ENCODE measurements around the gene BPIFB1. TPM values are rescaled to one million over a fixed set of nuclear protein-coding genes. Genes with fewer than 3 reads are reported as not detected.

BPIFB1 gene
- total RNA-seq, 1 donor from 2014 or later = not detected

GRCh38 chr20:33317424-33318095, 34.5 kb downstream of the BPIFB1 start:
- H3K9me3 ChIP-seq (ENCODE audit: control insufficient read depth in 3 of 3, low read length in 3 of 3) = peaks cover 0 to 2% (median 0%) of the 10 kb centered on the region in 3 donors
- H3K4me3 ChIP-seq (ENCODE audit: low read length in 3 of 3) = no peak overlapping the region
- no peak overlapping the region for H3K9ac ChIP-seq (ENCODE audit: low read depth in 1 of 3, low read length in 3 of 3)
- H3K4me1 ChIP-seq (ENCODE audit: control insufficient read depth in 3 of 3, insufficient read depth in 3 of 3, low read length in 3 of 3) = no peaks in the 10 kb centered on the region
- peaks cover 4 to 22% (median 13%) of the 10 kb centered on the region in 3 donors for H3K27me3 ChIP-seq (ENCODE audit: control insufficient read depth in 3 of 3, insufficient read depth in 3 of 3, low read length in 3 of 3)
- no peaks in the 10 kb centered on the region for H3K36me3 ChIP-seq (ENCODE audit: control insufficient read depth in 3 of 3, insufficient read depth in 3 of 3, low read length in 3 of 3)
- H3K27ac ChIP-seq (ENCODE audit: low read depth, low read length) = no peak overlapping the region

- Histone ChIP-seq H3K27me3 (ENCODE audit: control insufficient read depth in 3 of 3, insufficient read depth in 3 of 3, low read length in 3 of 3) (peaks cover 4 to 22% (median 14%) of the 10 kb centered on the region in 3 donors), H3K36me3 (ENCODE audit: control insufficient read depth in 3 of 3, insufficient read depth in 3 of 3, low read length in 3 of 3) (no peaks in the 10 kb centered on the region), H3K9ac (ENCODE audit: low read depth in 1 of 3, low read length in 3 of 3) (no peak overlapping the region), H3K27ac (ENCODE audit: low read depth, low read length) (no peak overlapping the region), H3K4me1 (ENCODE audit: control insufficient read depth in 3 of 3, insufficient read depth in 3 of 3, low read length in 3 of 3) (no peaks in the 10 kb centered on the region), H3K4me3 (ENCODE audit: low read length in 3 of 3) (no peak overlapping the region), H3K9me3 (ENCODE audit: control insufficient read depth in 3 of 3, low read length in 3 of 3) (peaks cover 0 to 2% (median 0%) of the 10 kb centered on the region in 3 donors)
Observed at GRCh38 chr20:33318096-33318429, 35.0 kb downstream of the BPIFB1 start.

GRCh38 chr20:33320006-33320405, 37.0 kb downstream of the BPIFB1 start:
- Histone ChIP-seq H3K9ac (ENCODE audit: low read depth in 1 of 3, low read length in 3 of 3) (no peak overlapping the region), H3K27ac (ENCODE audit: low read depth, low read length) (no peak overlapping the region), H3K9me3 (ENCODE audit: control insufficient read depth in 3 of 3, low read length in 3 of 3) (peaks cover 0 to 2% (median 0%) of the 10 kb centered on the region in 3 donors), H3K36me3 (ENCODE audit: control insufficient read depth in 3 of 3, insufficient read depth in 3 of 3, low read length in 3 of 3) (no peaks in the 10 kb centered on the region), H3K4me1 (ENCODE audit: control insufficient read depth in 3 of 3, insufficient read depth in 3 of 3, low read length in 3 of 3) (no peaks in the 10 kb centered on the region), H3K4me3 (ENCODE audit: low read length in 3 of 3) (no peak overlapping the region), H3K27me3 (ENCODE audit: control insufficient read depth in 3 of 3, insufficient read depth in 3 of 3, low read length in 3 of 3) (peaks cover 4 to 25% (median 17%) of the 10 kb centered on the region in 3 donors)

GRCh38 chr20:33322456-33322855, 39.4 kb downstream of the BPIFB1 start:
- Histone ChIP-seq H3K27me3 (ENCODE audit: control insufficient read depth in 3 of 3, insufficient read depth in 3 of 3, low read length in 3 of 3) (peaks cover 4 to 23% (median 10%) of the 10 kb centered on the region in 3 donors), H3K36me3 (ENCODE audit: control insufficient read depth in 3 of 3, insufficient read depth in 3 of 3, low read length in 3 of 3) (no peaks in the 10 kb centered on the region), H3K9me3 (ENCODE audit: control insufficient read depth in 3 of 3, low read length in 3 of 3) (no peaks in the 10 kb centered on the region), H3K4me3 (ENCODE audit: low read length in 3 of 3) (no peak overlapping the region), H3K27ac (ENCODE audit: low read depth, low read length) (no peak overlapping the region), H3K4me1 (ENCODE audit: control insufficient read depth in 3 of 3, insufficient read depth in 3 of 3, low read length in 3 of 3) (no peaks in the 10 kb centered on the region), H3K9ac (ENCODE audit: low read depth in 1 of 3, low read length in 3 of 3) (no peak overlapping the region)

GRCh38 chr20:33323236-33323635, 40.2 kb downstream of the BPIFB1 start:
- H3K9ac ChIP-seq (ENCODE audit: low read depth in 1 of 3, low read length in 3 of 3) = no peak overlapping the region
- no peaks in the 10 kb centered on the region for H3K9me3 ChIP-seq (ENCODE audit: control insufficient read depth in 3 of 3, low read length in 3 of 3)
- H3K27me3 ChIP-seq (ENCODE audit: control insufficient read depth in 3 of 3, insufficient read depth in 3 of 3, low read length in 3 of 3) = peaks cover 3 to 20% (median 4%) of the 10 kb centered on the region in 3 donors
- no peaks in the 10 kb centered on the region for H3K36me3 ChIP-seq (ENCODE audit: control insufficient read depth in 3 of 3, insufficient read depth in 3 of 3, low read length in 3 of 3)
- H3K4me3 ChIP-seq (ENCODE audit: low read length in 3 of 3) = no peak overlapping the region
- H3K4me1 ChIP-seq (ENCODE audit: control insufficient read depth in 3 of 3, insufficient read depth in 3 of 3, low read length in 3 of 3) = no peaks in the 10 kb centered on the region
- no peak overlapping the region for H3K27ac ChIP-seq (ENCODE audit: low read depth, low read length)

- no peaks in the 10 kb centered on the region for H3K9me3 ChIP-seq (ENCODE audit: control insufficient read depth in 3 of 3, low read length in 3 of 3)
- peaks cover 8 to 20% (median 15%) of the 10 kb centered on the region in 3 donors for H3K27me3 ChIP-seq (ENCODE audit: control insufficient read depth in 3 of 3, insufficient read depth in 3 of 3, low read length in 3 of 3)
- H3K9ac ChIP-seq (ENCODE audit: low read depth in 1 of 3, low read length in 3 of 3) = no peak overlapping the region
Observed at GRCh38 chr20:33325350-33325749, 42.3 kb downstream of the BPIFB1 start.

GRCh38 chr20:33328157-33329137, 45.4 kb downstream of the BPIFB1 start:
- H3K36me3 ChIP-seq (ENCODE audit: control insufficient read depth in 3 of 3, insufficient read depth in 3 of 3, low read length in 3 of 3) = no peaks in the 10 kb centered on the region
- no peak overlapping the region for H3K4me3 ChIP-seq (ENCODE audit: low read length in 3 of 3)
- no peaks in the 10 kb centered on the region for H3K4me1 ChIP-seq (ENCODE audit: control insufficient read depth in 3 of 3, insufficient read depth in 3 of 3, low read length in 3 of 3)
- no peaks in the 10 kb centered on the region for H3K9me3 ChIP-seq (ENCODE audit: control insufficient read depth in 3 of 3, low read length in 3 of 3)
- peaks cover 14 to 38% (median 27%) of the 10 kb centered on the region in 3 donors for H3K27me3 ChIP-seq (ENCODE audit: control insufficient read depth in 3 of 3, insufficient read depth in 3 of 3, low read length in 3 of 3)
- no peak overlapping the region for H3K9ac ChIP-seq (ENCODE audit: low read depth in 1 of 3, low read length in 3 of 3)
- no peak overlapping the region for H3K27ac ChIP-seq (ENCODE audit: low read depth, low read length)

More at GRCh38 chr20:33325350-33325749, 42.3 kb downstream of the BPIFB1 start:
- no peak overlapping the region for H3K27ac ChIP-seq (ENCODE audit: low read depth, low read length)
- H3K4me1 ChIP-seq (ENCODE audit: control insufficient read depth in 3 of 3, insufficient read depth in 3 of 3, low read length in 3 of 3) = no peaks in the 10 kb centered on the region
- H3K4me3 ChIP-seq (ENCODE audit: low read length in 3 of 3) = no peak overlapping the region
- H3K36me3 ChIP-seq (ENCODE audit: control insufficient read depth in 3 of 3, insufficient read depth in 3 of 3, low read length in 3 of 3) = no peaks in the 10 kb centered on the region

- H3K27me3 ChIP-seq (ENCODE audit: control insufficient read depth in 3 of 3, insufficient read depth in 3 of 3, low read length in 3 of 3) = peaks cover 14 to 42% (median 34%) of the 10 kb centered on the region in 3 donors
- H3K36me3 ChIP-seq (ENCODE audit: control insufficient read depth in 3 of 3, insufficient read depth in 3 of 3, low read length in 3 of 3) = no peaks in the 10 kb centered on the region
- no peaks in the 10 kb centered on the region for H3K4me1 ChIP-seq (ENCODE audit: control insufficient read depth in 3 of 3, insufficient read depth in 3 of 3, low read length in 3 of 3)
- no peak overlapping the region for H3K4me3 ChIP-seq (ENCODE audit: low read length in 3 of 3)
- no peak overlapping the region for H3K9ac ChIP-seq (ENCODE audit: low read depth in 1 of 3, low read length in 3 of 3)
- no peaks in the 10 kb centered on the region for H3K9me3 ChIP-seq (ENCODE audit: control insufficient read depth in 3 of 3, low read length in 3 of 3)
- H3K27ac ChIP-seq (ENCODE audit: low read depth, low read length) = no peak overlapping the region
Observed at GRCh38 chr20:33332905-33333456, 50.0 kb downstream of the BPIFB1 start.

GRCh38 chr20:33333616-33334015, 50.6 kb downstream of the BPIFB1 start:
- H3K4me1 ChIP-seq (ENCODE audit: control insufficient read depth in 3 of 3, insufficient read depth in 3 of 3, low read length in 3 of 3) = no peaks in the 10 kb centered on the region
- no peak overlapping the region for H3K9ac ChIP-seq (ENCODE audit: low read depth in 1 of 3, low read length in 3 of 3)
- no peaks in the 10 kb centered on the region for H3K36me3 ChIP-seq (ENCODE audit: control insufficient read depth in 3 of 3, insufficient read depth in 3 of 3, low read length in 3 of 3)
- no peak overlapping the region for H3K4me3 ChIP-seq (ENCODE audit: low read length in 3 of 3)
- H3K27ac ChIP-seq (ENCODE audit: low read depth, low read length) = no peak overlapping the region
- peaks cover 14 to 39% (median 34%) of the 10 kb centered on the region in 3 donors for H3K27me3 ChIP-seq (ENCODE audit: control insufficient read depth in 3 of 3, insufficient read depth in 3 of 3, low read length in 3 of 3)
- H3K9me3 ChIP-seq (ENCODE audit: control insufficient read depth in 3 of 3, low read length in 3 of 3) = no peaks in the 10 kb centered on the region
